HepG2 (cell line): ENCODE results near the gene TOM1L2. TPM values are rescaled to one million over a fixed set of nuclear protein-coding genes. Genes with fewer than 3 reads are reported as not detected.

ENCODE experiments used
- ATAC-seq: fragments of 200-7000 bp; cut with Tn5 transposase; 3 replicates; pipeline ENCODE4 v1.9.1; 2020; ENCODE audit warnings: mild to moderate bottlenecking, moderate library complexity
- BruUV-seq: library from RNA; stranded (reverse); fragments of 400-500 nt; replicated peaks from 2 replicates; lab custom pipeline; 2021; lab: Mats Ljungman, UMichigan
- CTCF ChIA-PET: fragments of 300-600 bp; formaldehyde crosslinking; extraction: SDS; loops from one replicate; lab custom pipeline; 2021; ENCODE audit warnings: low total read pairs, inconsistent platforms, low intra/inter-chr PET ratio; lab: Yijun Ruan, JAX
- POLR2A ChIA-PET: fragments of 350-600 bp; sonication (Branson Sonifier 250); formaldehyde crosslinking; loops from one replicate; lab custom pipeline; 2020; ENCODE audit warnings: antibody characterized with exemption, inconsistent platforms; lab: Yijun Ruan, JAX
- DNase-seq: peaks from one replicate; pipeline ENCODE4 v3.0.0-alpha.2; 2015; ENCODE audit warnings: low spot score
- FAIRE-seq: peaks from 3 replicates; lab custom pipeline; 2011; peaks lifted over from hg19 to GRCh38; lab: Jason Lieb, UNC
- H2AFZ ChIP-seq: one replicate; pipeline ENCODE4 v1.6.1; 2011; ENCODE audit warnings: low read length, inconsistent platforms
- H3K27ac ChIP-seq: fragments of 300-600 bp; 3 replicates; pipeline ENCODE4 v1.8.0; 2011; ENCODE audit warnings: mixed run types, mild to moderate bottlenecking, mixed read lengths, low read length, inconsistent platforms; ENCODE audit not compliant: insufficient read depth; ENCODE audit errors: extremely low read length
- H3K27me3 ChIP-seq, 2 experiments: fragments of 200-600 bp in 1 of 2; 2 replicates in 1 of 2; 3 replicates in 1 of 2; pipeline versions ENCODE4 v1.6.0 to v1.8.0; 2011; ENCODE audit warnings: low read length in 2 of 2, mild to moderate bottlenecking in 2 of 2, moderate library complexity in 2 of 2, inconsistent platforms in 1 of 2; ENCODE audit not compliant: insufficient read depth in 2 of 2, control insufficient read depth in 1 of 2
- H3K36me3 ChIP-seq, 2 experiments: fragments of 200-600 bp in 1 of 2; replicated peaks in 1 of 2; 2 replicates in 1 of 2; 3 replicates in 1 of 2; pipeline versions ENCODE4 v1.5.1 to v1.8.0; 2011; ENCODE audit warnings: low read length in 2 of 2, inconsistent platforms in 1 of 2; ENCODE audit not compliant: insufficient read depth in 2 of 2, control insufficient read depth in 1 of 2
- H3K4me1 ChIP-seq: 2 replicates; pipeline ENCODE4 v1.5.1; 2012; ENCODE audit warnings: low read length, inconsistent platforms; ENCODE audit not compliant: insufficient read depth
- H3K4me2 ChIP-seq: 2 replicates; pipeline ENCODE4 v1.6.0; 2011; ENCODE audit warnings: low read depth, low read length, inconsistent platforms
- H3K4me3 ChIP-seq, 3 experiments: fragments of 200-600 bp in 1 of 3; sonication (generic), shearing (Covaris generic) in 1 of 3; replicated peaks in 1 of 3; 2 replicates each; pipeline ENCODE4 v1.5.1; 2011 to 2016; ENCODE audit warnings: low read length in 3 of 3, inconsistent platforms in 2 of 3, low read depth in 2 of 3, mild to moderate bottlenecking in 2 of 3, control low read depth in 1 of 3, mixed read lengths in 1 of 3; ENCODE audit not compliant: insufficient read depth in 1 of 3
- H3K79me2 ChIP-seq: one replicate; pipeline ENCODE4 v1.6.1; 2011; ENCODE audit warnings: low read length, inconsistent platforms; ENCODE audit not compliant: insufficient read depth
- H3K9ac ChIP-seq: 2 replicates; pipeline ENCODE4 v1.6.0; 2011; ENCODE audit warnings: mild to moderate bottlenecking, low read depth, low read length, inconsistent platforms; ENCODE audit not compliant: insufficient read depth
- H3K9me3 ChIP-seq: 2 replicates; pipeline ENCODE4 v1.5.1; 2012; ENCODE audit warnings: mild to moderate bottlenecking, low read length
- H4K20me1 ChIP-seq: 2 replicates; pipeline ENCODE4 v1.6.0; 2011; ENCODE audit warnings: inconsistent platforms, mild to moderate bottlenecking, low read length, moderate library complexity; ENCODE audit not compliant: insufficient read depth
- AKAP8 ChIP-seq: sonication (generic); formaldehyde crosslinking; IDR thresholded peaks from 2 replicates; pipeline ENCODE4 v1.5.1; 2020; ENCODE audit warnings: mild to moderate bottlenecking, missing genetic modification reagents
- DMTF1 ChIP-seq: sonication (generic); formaldehyde crosslinking; IDR thresholded peaks from 2 replicates; pipeline ENCODE4 v1.4.0; 2020; ENCODE audit warnings: mild to moderate bottlenecking, missing genetic modification reagents
- FOXA3 ChIP-seq: IDR thresholded peaks from 2 replicates; pipeline ENCODE4 v1.6.1; 2016; ENCODE audit warnings: missing genetic modification reagents, missing compliant biosample characterization
- HOMEZ ChIP-seq: IDR thresholded peaks from 2 replicates; pipeline ENCODE4 v1.6.1; 2016; ENCODE audit warnings: low read depth
- MED1 ChIP-seq: sonication (generic); formaldehyde crosslinking; IDR thresholded peaks from 2 replicates; pipeline ENCODE4 v1.4.0; 2020; ENCODE audit warnings: missing genetic modification reagents
- MXD4 ChIP-seq: IDR thresholded peaks from 2 replicates; pipeline ENCODE4 v1.6.1; 2016; ENCODE audit warnings: mild to moderate bottlenecking, missing biosample characterization, missing genetic modification reagents
- TBX2 ChIP-seq: sonication (generic); formaldehyde crosslinking; IDR thresholded peaks from 2 replicates; pipeline ENCODE4 v1.5.0; 2020; ENCODE audit warnings: missing genetic modification reagents, mild to moderate bottlenecking, borderline replicate concordance
- TP53 ChIP-seq: sonication (generic); formaldehyde crosslinking; conservative IDR thresholded peaks from 2 replicates; pipeline ENCODE4 v1.4.0; 2020; ENCODE audit warnings: missing genetic modification reagents
- TRIM22 ChIP-seq: fragments of 450-650 bp; IDR thresholded peaks from 2 replicates; pipeline ENCODE4 v1.6.1; 2017
- ZBTB43 ChIP-seq: sonication (generic); formaldehyde crosslinking; conservative IDR thresholded peaks from 2 replicates; pipeline ENCODE4 v1.4.0; 2020; ENCODE audit warnings: missing genetic modification reagents
- ZFYVE20 ChIP-seq: sonication (generic); formaldehyde crosslinking; IDR thresholded peaks from 2 replicates; pipeline ENCODE4 v1.8.0; 2023; ENCODE audit warnings: low read depth, mild to moderate bottlenecking, moderate library complexity, missing genetic modification reagents, borderline replicate concordance
- ZIK1 ChIP-seq: sonication (generic); formaldehyde crosslinking; IDR thresholded peaks from 2 replicates; pipeline ENCODE4 v1.5.0; 2020; ENCODE audit warnings: mild to moderate bottlenecking, low read depth, missing genetic modification reagents, borderline replicate concordance
- ZMYM3 ChIP-seq: sonication (generic); formaldehyde crosslinking; IDR thresholded peaks from 2 replicates; pipeline ENCODE4 v1.5.1; 2020; ENCODE audit warnings: mild to moderate bottlenecking, missing genetic modification reagents
- ZNF614 ChIP-seq: IDR thresholded peaks from 2 replicates; pipeline ENCODE4 v1.6.1; 2018; ENCODE audit warnings: missing biosample characterization, missing genetic modification reagents, inconsistent platforms, borderline replicate concordance
- ZNF704 ChIP-seq: sonication (generic); formaldehyde crosslinking; IDR thresholded peaks from 2 replicates; pipeline ENCODE4 v1.8.1; 2023; ENCODE audit warnings: mild to moderate bottlenecking, inconsistent platforms, moderate library complexity, missing genetic modification reagents, borderline replicate concordance
- ZNF746 ChIP-seq: sonication (generic); formaldehyde crosslinking; IDR thresholded peaks from 2 replicates; pipeline ENCODE4 v1.8.0; 2022; ENCODE audit warnings: mild to moderate bottlenecking, missing genetic modification reagents
- WGBS: methylation state at CpG from one replicate; pipeline ENCODE4 v1.1.6; 2017; ENCODE audit warnings: low lambda C conversion rate; 5-methylcytosine and 5-hydroxymethylcytosine counted together
- in situ Hi-C: cut with HindIII; loops from 2 replicates; pipeline ENCODE4 v1.10.0; 2017; ENCODE audit warnings: low pct_unique_long_range_greater_than_20kb; ENCODE audit not compliant: extremely low pct_ligation_motif_present
- intact Hi-C: fragments of 100-400 bp; cut with micrococcal nuclease; formaldehyde crosslinking; loops from one replicate; pipeline ENCODE4 v1.10.0; 2022; ENCODE audit not compliant: unreplicated experiment
- polyA plus RNA-seq, 8 experiments: library from polyadenylated mRNA; depleted of rRNA in 3 of 8; stranded (reverse) in 7 of 8; unstranded in 1 of 8; fragments of >200 nt; fragmentation: Illumina TruSeq in 4 of 8; extraction: Trizol in 4 of 8; gene quantifications; 2 replicates each; pipeline versions ENCODE4 v1.2.1 to v1.2.3, GENCODE V29; 2011 to 2016; ENCODE audit warnings: low read depth in 4 of 8, missing spikeins in 1 of 8, mixed read lengths in 1 of 8; ENCODE audit not compliant: insufficient read depth in 1 of 8
- total RNA-seq, 5 experiments: library from RNA; depleted of rRNA; stranded (reverse); fragments of >200 nt; fragmentation: Illumina TruSeq; extraction: Trizol; gene quantifications; 2 replicates each; pipeline ENCODE4 v1.2.3, GENCODE V29; 2016; ENCODE audit warnings: low read depth in 1 of 5

The TOM1L2 gene
- total and polyA plus RNA-seq, 2 of the 13 experiments (the other 11 are each of a cell fraction or from before 2014, with no cell fraction given) = 4.7 to 7.4 TPM

GRCh38 chr17:17988427-17988945, 16.3 kb upstream of the TOM1L2 start:
- FAIRE-seq (no peak), DNase-seq (no peak), ATAC-seq (no peak)
- Histone ChIP-seq H3K4me3 (no peak overlapping the region), H3K27me3 (peaks cover 0 to 22% of the 10 kb centered on the region in 2 experiments; a peak in 3 of 5 replicates), H2AFZ (no peak overlapping the region), H4K20me1 (no peaks in the 10 kb centered on the region), H3K36me3 (no peaks in the 10 kb centered on the region), H3K9ac (no peak overlapping the region), H3K27ac (no peak overlapping the region), H3K4me2 (no peak overlapping the region), H3K4me1 (peaks cover 5% of the 10 kb centered on the region), H3K9me3 (no peaks in the 10 kb centered on the region), H3K79me2 (no peaks in the 10 kb centered on the region)
- intact Hi-C loops = no loop called here
- POLR2A ChIA-PET = no interaction called here
- no TSS peak for BruUV-seq
- in situ Hi-C loops = no loop called here
- CTCF ChIA-PET = no interaction called here
- WGBS = 41% methylated on average over 4 of the region's 7 CpGs
- TF ChIP-seq ZMYM3 (CRISPR knock-in tag) (no peak), TRIM22 (no peak), ZIK1 (CRISPR knock-in tag) (no peak), ZBTB43 (CRISPR knock-in tag) (no peak), AKAP8 (no peak), MXD4 (CRISPR knock-in tag) (no peak), ZFYVE20 (CRISPR knock-in tag) (no peak), TP53 (CRISPR knock-in tag) (no peak), DMTF1 (CRISPR knock-in tag) (no peak), TBX2 (CRISPR knock-in tag) (no peak), ZNF746 (CRISPR knock-in tag) (no peak), FOXA3 (CRISPR knock-in tag) (no peak), MED1 (CRISPR knock-in tag) (no peak), ZNF614 (CRISPR knock-in tag) (no peak), HOMEZ (CRISPR knock-in tag) (no peak), ZNF704 (no peak)
